Lower leg skin (tissue), 3 donors: ENCODE measurements around the gene KLHDC4.

ENCODE experiments used
- CTCF ChIP-seq, 3 donors: fragments of 450-650 bp; IDR thresholded peaks; one replicate each; pipeline ENCODE4 v1.5.1; 2016; ENCODE audit warnings: antibody characterized with exemption in 3 of 3, mild to moderate bottlenecking in 3 of 3, moderate library complexity in 2 of 3
- POLR2A ChIP-seq, 2 donors: fragments of 450-650 bp; IDR thresholded peaks; one replicate each; pipeline ENCODE4 v1.6.1; 2016 to 2017; ENCODE audit warnings: antibody characterized with exemption in 2 of 2, mild to moderate bottlenecking in 1 of 2, moderate library complexity in 1 of 2

DNA sequence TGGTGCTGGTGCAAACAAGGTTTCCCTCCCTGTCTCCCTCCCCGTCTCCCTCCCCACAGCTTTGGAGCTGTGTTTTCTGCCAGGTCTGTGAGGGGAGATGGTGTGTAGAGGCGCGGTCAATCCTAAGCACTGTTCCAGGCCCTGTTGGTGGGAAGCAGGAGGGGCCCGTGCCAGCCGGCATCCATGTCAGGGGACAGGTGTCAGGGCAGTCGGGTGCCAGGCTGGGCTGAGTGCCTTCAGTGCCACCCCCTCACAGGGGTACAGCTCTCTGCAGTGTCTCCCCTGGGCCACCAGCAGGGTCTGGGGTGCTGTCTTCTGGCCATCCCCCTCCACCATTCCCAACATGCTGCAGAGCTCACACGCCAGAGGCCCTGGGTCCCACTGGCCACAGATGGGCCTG, 73.6 kb downstream of the KLHDC4 start:
- TF ChIP-seq POLR2A (IDR thresholded peaks at IDR 0.05) = no peak
- TF ChIP-seq CTCF (IDR thresholded peaks at IDR 0.05) = no peak
